AG09319 (cell line): ENCODE data around the gene OTUB2.

Experiments used
- DNase-seq: peaks from one replicate; pipeline ENCODE4 v3.0.0-alpha.2; 2010; ENCODE audit warnings: low read depth; ENCODE audit errors: extremely low read depth
- TF ChIP-seq, protein P1 (sequence below): IDR thresholded peaks from 2 replicates; pipeline ENCODE4 v1.5.1; 2011; ENCODE audit warnings: low read depth, mild to moderate bottlenecking, inconsistent platforms, low read length, moderate library complexity

OTUB2 gene

DNA sequence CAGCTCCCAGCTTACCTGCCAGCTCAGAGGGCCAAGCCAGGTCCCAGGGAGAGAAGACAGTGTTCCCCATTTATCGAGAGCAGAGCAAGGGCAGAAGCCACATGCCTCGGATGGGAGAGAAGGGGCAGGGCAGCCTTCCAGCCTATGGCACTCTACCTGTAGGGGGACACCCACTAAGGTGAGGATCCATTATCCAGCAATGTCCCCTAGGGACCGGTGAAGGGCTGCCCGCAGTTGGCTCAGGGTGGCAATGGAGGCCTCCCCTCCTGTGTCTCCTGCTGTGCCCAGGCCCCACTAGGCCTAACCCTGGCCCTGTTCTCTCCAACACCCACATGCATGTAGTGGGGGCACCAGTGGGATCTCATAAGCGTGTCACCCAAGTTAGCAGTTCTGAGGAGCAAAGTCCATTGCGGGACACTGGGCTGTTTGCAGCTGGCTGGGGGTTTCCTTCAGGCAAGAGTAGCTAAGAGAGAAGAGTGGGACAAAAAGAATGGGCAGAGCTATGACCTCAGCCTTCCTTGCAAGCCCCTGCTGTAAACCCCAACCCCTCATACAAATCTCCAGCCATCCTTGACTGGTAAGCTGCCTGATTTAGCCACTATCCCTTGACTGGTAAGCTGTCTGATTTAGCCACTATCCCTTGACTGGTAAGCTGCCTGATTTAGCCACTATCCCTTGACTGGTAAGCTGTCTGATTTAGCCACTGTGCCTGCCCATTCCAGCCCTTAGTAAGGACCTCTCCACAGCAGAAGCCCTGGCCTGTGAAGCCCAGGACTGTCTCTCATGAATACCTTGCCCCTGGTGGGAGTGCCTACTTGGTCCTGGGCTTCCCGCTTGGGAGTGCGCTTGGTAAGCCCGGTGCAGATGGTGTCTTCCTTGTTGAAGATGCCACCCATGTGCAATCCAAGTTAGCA lies 44.6 kb upstream of the OTUB2 start:
- DNase-seq: no peak
- TF ChIP-seq, protein P1, sequence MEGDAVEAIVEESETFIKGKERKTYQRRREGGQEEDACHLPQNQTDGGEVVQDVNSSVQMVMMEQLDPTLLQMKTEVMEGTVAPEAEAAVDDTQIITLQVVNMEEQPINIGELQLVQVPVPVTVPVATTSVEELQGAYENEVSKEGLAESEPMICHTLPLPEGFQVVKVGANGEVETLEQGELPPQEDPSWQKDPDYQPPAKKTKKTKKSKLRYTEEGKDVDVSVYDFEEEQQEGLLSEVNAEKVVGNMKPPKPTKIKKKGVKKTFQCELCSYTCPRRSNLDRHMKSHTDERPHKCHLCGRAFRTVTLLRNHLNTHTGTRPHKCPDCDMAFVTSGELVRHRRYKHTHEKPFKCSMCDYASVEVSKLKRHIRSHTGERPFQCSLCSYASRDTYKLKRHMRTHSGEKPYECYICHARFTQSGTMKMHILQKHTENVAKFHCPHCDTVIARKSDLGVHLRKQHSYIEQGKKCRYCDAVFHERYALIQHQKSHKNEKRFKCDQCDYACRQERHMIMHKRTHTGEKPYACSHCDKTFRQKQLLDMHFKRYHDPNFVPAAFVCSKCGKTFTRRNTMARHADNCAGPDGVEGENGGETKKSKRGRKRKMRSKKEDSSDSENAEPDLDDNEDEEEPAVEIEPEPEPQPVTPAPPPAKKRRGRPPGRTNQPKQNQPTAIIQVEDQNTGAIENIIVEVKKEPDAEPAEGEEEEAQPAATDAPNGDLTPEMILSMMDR: no peak

DNA sequence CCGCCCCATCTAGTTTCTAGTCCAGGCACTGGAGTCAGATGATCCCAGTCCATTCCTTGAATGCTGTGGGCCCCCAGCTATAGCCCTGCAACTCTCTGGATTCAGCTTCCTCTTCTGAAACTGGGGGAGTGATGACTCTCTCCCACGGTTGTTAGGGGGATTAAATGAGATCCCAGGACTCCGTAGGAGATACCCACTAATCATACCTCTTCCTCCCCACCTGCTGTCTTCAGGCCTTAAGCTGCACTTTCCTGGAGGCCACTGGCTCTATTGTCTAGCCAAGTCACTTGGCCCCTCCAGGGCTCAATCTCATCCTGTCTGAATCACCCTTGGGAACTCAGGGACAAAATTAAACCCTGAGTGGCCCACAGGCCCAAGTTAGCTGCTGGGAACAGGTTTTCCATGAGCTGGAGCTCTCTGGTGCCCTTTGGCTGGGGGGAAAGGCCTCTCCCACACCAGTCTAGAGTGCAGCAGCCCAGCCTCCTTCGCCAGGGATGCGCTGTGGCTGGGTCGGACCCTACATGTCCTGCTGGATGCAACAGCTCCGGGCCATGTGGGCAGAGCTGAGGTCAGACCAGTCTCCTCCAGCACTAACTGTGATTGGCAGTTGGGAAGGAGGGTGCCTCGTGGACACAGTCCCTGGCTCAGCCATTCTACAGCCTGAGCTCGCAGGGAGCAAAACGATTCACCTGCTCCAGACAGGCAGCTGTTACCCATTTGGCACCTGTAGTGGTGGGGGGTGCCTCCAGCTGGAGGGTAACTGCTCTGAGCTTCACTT lies 43.7 kb upstream of the OTUB2 start:
- DNase-seq: no peak

DNA sequence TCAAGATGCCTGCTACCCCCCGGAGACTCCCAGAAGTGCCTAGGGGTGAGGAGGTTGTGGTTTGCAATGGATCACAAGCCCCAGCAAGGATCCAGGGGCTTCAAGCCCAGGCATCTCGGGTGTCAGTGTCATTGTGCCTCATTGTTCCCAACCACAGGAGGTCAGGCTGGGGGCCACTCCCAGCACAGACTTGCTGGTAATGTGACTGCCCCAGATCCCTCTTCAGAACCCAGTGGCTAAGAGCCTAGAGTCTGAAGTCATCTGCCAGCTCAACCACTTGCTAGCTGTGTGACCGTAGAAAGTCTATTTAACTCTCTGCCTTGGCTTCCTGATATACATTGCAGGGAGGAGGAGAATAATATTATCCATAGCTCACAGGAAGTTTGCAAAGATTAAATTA lies 42.1 kb upstream of the OTUB2 start:
- no peak for DNase-seq
- TF ChIP-seq, protein P1: no peak

More for the DNA sequence above, 43.7 kb upstream of the OTUB2 start:
- TF ChIP-seq, protein P1: no peak

DNA sequence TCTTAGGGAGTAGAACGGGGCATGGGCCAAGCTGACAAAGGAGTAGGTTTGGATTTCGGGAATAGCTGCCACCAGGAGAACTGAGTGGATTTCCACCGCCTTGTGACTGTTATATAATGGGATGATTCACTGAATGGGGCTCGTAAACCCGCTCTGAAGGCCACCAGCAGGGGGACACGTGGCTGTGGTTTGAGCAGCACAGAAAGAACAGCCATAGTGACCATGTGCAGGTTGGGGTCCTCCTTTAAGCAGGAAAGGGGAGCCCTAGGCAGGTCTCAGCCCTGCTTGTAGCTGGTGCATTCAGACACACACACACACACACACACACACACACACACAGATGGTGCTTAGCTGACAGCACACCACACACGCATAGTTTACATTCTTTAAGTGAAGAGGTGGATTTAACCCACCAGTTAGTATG lies 41.1 kb upstream of the OTUB2 start:
- TF ChIP-seq, protein P1: peak; percentile 46
- DNase-seq: peak; percentile 40

DNA sequence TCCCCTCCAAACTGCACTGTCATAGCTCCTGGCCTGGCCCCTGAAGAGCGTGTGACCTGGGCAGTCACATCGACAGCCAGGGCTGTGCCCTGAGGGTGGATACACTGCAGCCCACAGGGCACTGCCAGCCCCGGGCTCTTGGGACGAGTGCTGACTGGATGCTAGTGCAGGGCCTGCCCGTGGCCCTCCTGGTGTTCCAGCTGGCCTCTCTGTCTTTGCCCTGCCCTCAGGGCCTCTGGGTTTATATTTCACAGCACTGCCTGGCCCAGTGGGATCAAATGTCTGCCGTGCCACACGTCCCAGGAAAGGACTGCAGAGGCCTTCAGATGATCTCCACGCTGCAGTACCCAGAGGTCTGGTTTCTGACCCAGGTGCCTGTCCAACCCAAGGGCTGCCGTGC lies 39.2 kb upstream of the OTUB2 start:
- TF ChIP-seq, protein P1: no peak
- no peak for DNase-seq

DNA sequence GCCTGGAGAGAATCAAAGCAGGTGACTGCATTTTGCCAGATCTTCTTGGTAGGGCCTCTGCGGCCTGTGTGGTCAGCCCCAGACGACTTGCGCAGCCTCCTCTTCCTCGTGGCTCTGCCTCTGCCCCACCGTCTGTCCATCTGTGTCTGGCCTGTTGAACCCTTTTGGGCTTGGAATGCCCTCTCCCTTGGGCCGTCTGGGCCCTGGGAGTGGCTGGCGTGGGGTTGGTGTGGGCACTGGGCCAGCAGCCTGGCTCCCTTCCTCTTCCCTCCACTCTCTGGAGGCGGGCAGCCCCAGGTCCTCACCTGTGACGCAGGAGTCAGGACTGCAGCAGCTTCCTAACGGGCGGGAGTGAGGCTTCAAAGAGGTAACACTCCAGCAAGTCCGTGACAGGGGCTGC lies 38.8 kb upstream of the OTUB2 start:
- no peak for DNase-seq
- TF ChIP-seq, protein P1: no peak
